ENCODE data around the gene GUK1.
A peak's percentile ranks its signal among the peaks of the same experiment; 100 is the strongest.

The GUK1 gene

DNA sequence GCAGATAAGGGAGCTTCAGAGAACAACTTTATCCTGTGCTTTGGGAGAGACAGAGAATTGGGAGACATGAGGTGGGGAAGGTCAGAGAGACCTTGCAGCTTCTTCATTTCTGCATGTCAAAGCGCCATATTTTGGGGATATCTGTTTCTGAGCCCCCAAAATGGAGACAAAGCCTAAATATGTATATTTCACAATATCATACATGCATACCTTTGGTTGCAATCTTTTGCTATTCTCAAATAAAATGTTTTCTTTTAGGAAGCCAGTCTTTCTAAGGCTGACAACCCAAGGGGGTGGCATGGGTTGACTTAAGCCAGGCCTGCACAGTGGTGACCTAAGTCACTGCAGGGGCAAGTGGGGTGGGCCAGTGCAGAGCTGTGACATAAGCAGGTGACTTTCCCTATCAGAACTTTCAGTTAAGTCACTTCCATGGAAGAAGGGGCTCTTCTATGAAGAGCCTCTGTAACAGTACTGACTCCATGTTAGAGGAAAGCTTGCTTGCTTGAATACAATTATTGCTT, 17.1 kb upstream of the GUK1 start:
- no peak overlapping the region for H3K27ac ChIP-seq
- no peak for TF ChIP-seq ZFX (IDR thresholded peaks at IDR 0.05)
- TF ChIP-seq, protein P1, sequence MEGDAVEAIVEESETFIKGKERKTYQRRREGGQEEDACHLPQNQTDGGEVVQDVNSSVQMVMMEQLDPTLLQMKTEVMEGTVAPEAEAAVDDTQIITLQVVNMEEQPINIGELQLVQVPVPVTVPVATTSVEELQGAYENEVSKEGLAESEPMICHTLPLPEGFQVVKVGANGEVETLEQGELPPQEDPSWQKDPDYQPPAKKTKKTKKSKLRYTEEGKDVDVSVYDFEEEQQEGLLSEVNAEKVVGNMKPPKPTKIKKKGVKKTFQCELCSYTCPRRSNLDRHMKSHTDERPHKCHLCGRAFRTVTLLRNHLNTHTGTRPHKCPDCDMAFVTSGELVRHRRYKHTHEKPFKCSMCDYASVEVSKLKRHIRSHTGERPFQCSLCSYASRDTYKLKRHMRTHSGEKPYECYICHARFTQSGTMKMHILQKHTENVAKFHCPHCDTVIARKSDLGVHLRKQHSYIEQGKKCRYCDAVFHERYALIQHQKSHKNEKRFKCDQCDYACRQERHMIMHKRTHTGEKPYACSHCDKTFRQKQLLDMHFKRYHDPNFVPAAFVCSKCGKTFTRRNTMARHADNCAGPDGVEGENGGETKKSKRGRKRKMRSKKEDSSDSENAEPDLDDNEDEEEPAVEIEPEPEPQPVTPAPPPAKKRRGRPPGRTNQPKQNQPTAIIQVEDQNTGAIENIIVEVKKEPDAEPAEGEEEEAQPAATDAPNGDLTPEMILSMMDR (conservative IDR thresholded peaks at IDR 0.05) = no peak

DNA sequence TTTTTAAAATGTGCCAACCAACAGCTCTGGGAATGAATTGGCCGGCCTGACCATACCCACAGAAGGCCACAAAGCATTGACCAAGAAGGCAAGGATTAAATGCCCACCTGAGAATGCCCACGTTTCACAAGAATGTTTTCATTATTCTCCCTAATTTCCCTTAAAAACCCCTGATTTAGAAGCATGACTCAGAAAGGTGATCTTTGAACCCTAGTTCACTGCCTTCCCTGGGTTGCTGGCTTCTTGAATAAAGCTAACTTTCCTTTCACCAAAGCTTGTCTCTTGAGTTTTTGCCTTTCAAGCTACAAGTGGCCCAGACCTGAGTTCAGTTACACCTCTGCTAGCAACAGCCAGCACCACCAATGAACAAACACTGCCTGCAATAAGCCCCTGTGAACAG, 16.6 kb upstream of the GUK1 start:
- no peak overlapping the region for H3K27ac ChIP-seq
- TF ChIP-seq, protein P1 (conservative IDR thresholded peaks at IDR 0.05) = no peak
- no peak for TF ChIP-seq ZFX (IDR thresholded peaks at IDR 0.05)

DNA sequence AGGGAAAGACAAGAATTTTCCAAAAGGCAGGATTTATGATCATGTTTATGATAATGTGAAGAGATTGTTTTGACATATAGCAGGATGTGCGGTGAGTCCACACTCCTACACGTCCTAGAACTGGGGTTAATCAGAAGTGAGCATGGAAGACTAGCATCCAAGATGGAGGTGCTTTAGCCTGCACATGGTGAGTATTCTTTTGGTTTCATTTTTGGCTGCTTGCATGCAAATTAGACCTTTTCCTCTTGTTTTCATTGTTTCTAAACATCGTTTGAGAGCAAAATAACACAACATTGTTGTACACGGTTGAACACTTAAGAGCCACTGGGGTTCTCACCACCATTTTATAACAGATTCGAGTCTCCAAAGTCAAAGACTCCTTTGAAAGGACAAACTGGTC, 14.9 kb upstream of the GUK1 start:
- TF ChIP-seq, protein P1 (conservative IDR thresholded peaks at IDR 0.05) = no peak
- TF ChIP-seq ZFX (IDR thresholded peaks at IDR 0.05) = no peak
- no peak overlapping the region for H3K27ac ChIP-seq

DNA sequence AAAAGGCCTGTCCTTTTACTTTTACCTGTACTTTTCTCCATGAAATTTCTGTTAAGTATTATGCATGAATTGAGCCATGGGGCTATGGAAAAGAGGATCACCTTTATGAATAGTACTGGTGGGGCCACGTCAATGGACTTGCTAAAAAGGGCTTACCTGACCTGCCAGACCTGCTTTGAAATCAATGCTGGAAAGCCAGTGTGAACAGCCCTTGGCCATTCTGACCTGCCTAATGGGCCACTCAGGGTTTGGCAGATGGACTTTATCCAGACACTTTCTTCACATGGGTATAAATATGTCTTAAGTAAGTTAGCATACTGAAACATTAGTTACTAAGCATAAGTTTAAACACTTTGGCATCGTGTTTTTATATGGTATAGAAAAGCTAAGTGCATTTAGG, 8.3 kb upstream of the GUK1 start:
- no peak for TF ChIP-seq ZFX (IDR thresholded peaks at IDR 0.05)
- TF ChIP-seq, protein P1 (conservative IDR thresholded peaks at IDR 0.05) = no peak
- no peak overlapping the region for H3K27ac ChIP-seq

DNA sequence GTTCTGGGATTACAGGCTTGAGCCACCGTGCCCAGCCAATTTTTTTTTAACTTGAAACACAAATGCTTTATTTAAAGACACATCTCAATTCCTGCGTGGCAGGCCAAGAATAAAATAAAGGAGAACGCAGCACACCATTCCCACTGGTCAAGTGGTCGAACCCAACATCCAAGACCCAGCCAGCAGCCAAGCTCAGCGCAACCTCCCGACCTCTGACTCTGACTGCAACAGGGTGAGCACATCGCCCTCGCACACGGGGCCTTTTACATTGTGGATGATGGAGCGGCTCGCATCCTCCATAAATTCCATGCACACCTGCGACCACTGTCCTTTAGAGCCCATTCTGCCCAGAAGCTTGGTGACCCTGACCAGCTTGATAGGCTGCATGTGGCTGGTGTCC, 5.5 kb upstream of the GUK1 start:
- H3K27ac ChIP-seq = no peak overlapping the region
- no peak for TF ChIP-seq ZFX (IDR thresholded peaks at IDR 0.05)
- TF ChIP-seq, protein P1 (conservative IDR thresholded peaks at IDR 0.05) = no peak

DNA sequence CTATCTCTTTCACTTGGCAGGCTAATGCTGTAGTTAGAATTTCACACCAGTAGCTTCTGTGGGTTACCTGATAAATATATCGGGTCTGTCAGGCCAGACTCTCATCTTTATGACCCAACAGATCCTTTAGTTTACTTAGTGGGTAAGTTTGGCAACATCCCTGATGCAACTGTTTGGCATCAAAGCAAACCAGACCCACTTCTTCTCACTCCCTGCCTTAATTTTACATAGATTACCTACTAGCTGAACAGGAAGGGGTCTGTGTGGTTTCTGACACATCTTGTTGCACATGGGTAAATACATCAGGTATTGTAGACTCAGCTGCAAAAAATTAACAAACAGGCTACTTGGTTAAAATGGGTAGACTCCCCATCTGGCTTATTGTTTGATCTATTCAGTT, 3.2 kb upstream of the GUK1 start:
- TF ChIP-seq, protein P1 (conservative IDR thresholded peaks at IDR 0.05) = no peak
- no peak for TF ChIP-seq ZFX (IDR thresholded peaks at IDR 0.05)
- no peak overlapping the region for H3K27ac ChIP-seq

DNA sequence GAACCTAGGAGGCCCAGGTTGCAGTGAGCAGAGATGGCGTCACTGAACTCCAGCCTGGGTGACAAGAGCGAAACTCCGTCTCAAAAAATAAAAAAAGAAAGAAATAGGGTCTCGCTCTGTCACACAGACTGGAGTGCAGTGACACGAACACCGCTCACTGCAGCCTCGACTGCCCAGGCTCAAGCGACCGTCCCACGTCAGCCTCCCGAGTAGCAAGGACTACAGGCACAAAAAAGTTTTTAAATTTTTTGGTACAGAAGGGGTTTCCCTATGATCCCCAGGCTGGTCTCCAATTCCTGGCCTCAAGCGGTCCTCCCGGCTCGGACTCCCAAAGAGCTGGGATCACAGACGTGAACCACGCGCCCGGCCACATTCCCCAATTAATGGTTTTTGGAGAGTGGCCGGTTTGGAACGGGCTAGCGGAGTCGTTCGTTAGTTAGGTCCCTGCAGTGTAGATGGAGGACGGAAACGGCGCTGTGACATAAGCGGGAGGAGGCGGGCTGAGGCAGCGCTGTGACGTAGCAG, 611 bp upstream of the GUK1 start:
- peak overlapping the region; percentile 92 for H3K27ac ChIP-seq
- TF ChIP-seq, protein P1 (conservative IDR thresholded peaks at IDR 0.05) = no peak
- no peak for TF ChIP-seq ZFX (IDR thresholded peaks at IDR 0.05)
